RWPE2 (cell line): Measurements from ENCODE around the gene SPTB.
A peak's percentile ranks its signal among the peaks of the same experiment; 100 is the strongest.

Experiments used
- ATAC-seq: fragments of 200-7000 bp; cut with Tn5 transposase; 3 replicates; pipeline ENCODE4 v1.9.1; 2021; ENCODE audit warnings: low read depth
- DNase-seq: peaks from one replicate; pipeline ENCODE4 v3.0.0-alpha.2; 2020; ENCODE audit warnings: low spot score
- H3K27ac ChIP-seq: fragments of 450-650 bp; 2 replicates; pipeline ENCODE4 v1.5.1; 2017; ENCODE audit warnings: mild to moderate bottlenecking; ENCODE audit not compliant: poor library complexity, severe bottlenecking
- H3K27me3 ChIP-seq: fragments of 250-450 bp; sonication (Bioruptor Pico); 2 replicates; pipeline ENCODE4 v1.5.1; 2021; ENCODE audit warnings: mild to moderate bottlenecking, moderate library complexity; ENCODE audit not compliant: insufficient read depth, poor library complexity, severe bottlenecking
- H3K36me3 ChIP-seq: fragments of 250-450 bp; sonication (Bioruptor Pico); 2 replicates; pipeline ENCODE4 v1.5.1; 2020; ENCODE audit warnings: low read depth, mild to moderate bottlenecking, moderate library complexity
- H3K4me1 ChIP-seq: fragments of 250-450 bp; sonication (Bioruptor Pico); 2 replicates; pipeline ENCODE4 v1.5.1; 2021; ENCODE audit warnings: mild to moderate bottlenecking, moderate library complexity; ENCODE audit not compliant: insufficient read depth, poor library complexity, severe bottlenecking
- H3K4me3 ChIP-seq: fragments of 250-450 bp; sonication (Bioruptor Pico); 2 replicates; pipeline ENCODE4 v1.5.1; 2021; ENCODE audit warnings: mild to moderate bottlenecking, moderate library complexity; ENCODE audit not compliant: severe bottlenecking
- H3K9me3 ChIP-seq: fragments of 250-450 bp; sonication (Bioruptor Pico); 2 replicates; pipeline ENCODE4 v1.5.1; 2021; ENCODE audit warnings: mild to moderate bottlenecking, moderate library complexity; ENCODE audit not compliant: severe bottlenecking
- CTCF ChIP-seq: fragments of 450-650 bp; IDR thresholded peaks from one replicate; pipeline ENCODE4 v1.5.1; 2017; ENCODE audit warnings: mild to moderate bottlenecking, moderate library complexity; ENCODE audit not compliant: poor library complexity, severe bottlenecking

The SPTB gene

DNA sequence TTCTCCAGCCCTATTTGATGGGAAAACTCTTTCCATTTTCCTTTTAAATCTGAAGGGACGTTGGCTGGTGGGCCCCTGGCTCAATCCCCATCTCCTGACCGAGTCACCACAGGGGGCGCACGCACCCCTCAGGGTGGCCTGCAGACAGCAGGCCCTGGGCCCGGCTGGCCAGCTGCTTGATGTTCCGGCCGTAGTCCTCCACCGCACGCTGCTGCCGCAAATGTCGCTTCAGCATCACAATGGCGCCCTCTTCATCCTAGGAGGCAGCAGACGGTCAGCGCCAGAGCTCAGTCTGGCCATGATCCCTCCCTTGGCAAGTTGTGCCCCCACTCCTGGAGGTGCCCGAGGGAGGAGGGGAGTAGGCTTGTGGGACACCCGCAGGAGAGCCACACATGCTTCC lies 105.4 kb downstream of the SPTB start:
- H3K27ac ChIP-seq = no peak overlapping the region
- no peak for ATAC-seq
- TF ChIP-seq CTCF = no peak
- no peak overlapping the region for H3K4me3 ChIP-seq
- H3K9me3 ChIP-seq = no peaks in the 10 kb centered on the region
- no peaks in the 10 kb centered on the region for H3K36me3 ChIP-seq
- no peaks in the 10 kb centered on the region for H3K4me1 ChIP-seq
- DNase-seq = no peak
- no peaks in the 10 kb centered on the region for H3K27me3 ChIP-seq

DNA sequence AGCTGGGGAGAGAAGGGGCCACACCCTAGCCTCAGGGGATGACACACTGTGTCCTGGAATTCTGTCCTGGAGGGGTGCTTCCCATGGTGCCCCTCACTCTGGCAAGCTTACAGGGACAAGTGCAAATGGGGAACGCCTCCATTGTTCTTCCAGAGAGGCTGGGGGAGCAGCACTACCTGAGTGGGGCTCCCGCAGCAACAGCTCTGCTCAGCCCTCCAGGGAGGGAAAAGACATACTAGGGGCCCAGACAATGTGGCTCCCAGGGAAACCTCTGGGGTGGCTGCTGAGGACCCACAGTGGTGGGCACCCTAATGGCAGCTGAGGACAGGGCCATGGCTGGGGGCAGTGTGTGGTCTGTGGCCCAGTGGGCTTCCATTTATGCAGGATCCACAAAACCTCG lies 106.1 kb downstream of the SPTB start:
- Histone ChIP-seq H3K4me1 (no peaks in the 10 kb centered on the region), H3K27me3 (no peaks in the 10 kb centered on the region), H3K4me3 (no peak overlapping the region), H3K9me3 (no peaks in the 10 kb centered on the region), H3K36me3 (no peaks in the 10 kb centered on the region), H3K27ac (no peak overlapping the region)
- no peak for TF ChIP-seq CTCF
- ATAC-seq (no peak), DNase-seq (peak; percentile 53)

- Histone ChIP-seq H3K4me3 (no peak overlapping the region), H3K27me3 (no peaks in the 10 kb centered on the region), H3K36me3 (no peaks in the 10 kb centered on the region), H3K4me1 (no peaks in the 10 kb centered on the region), H3K27ac (no peak overlapping the region), H3K9me3 (no peaks in the 10 kb centered on the region)
- no peak for DNase-seq
- ATAC-seq = no peak
- no peak for TF ChIP-seq CTCF
Observed at GRCh38 chr14:64773046-64773445, 106.7 kb downstream of the SPTB start.

GRCh38 chr14:64772397-64772950 lies 107.2 kb downstream of the SPTB start:
- H3K36me3 ChIP-seq = no peaks in the 10 kb centered on the region
- TF ChIP-seq CTCF = no peak
- DNase-seq = peak; percentile 72
- no peak overlapping the region for H3K4me3 ChIP-seq
- no peak for ATAC-seq
- no peaks in the 10 kb centered on the region for H3K27me3 ChIP-seq
- no peaks in the 10 kb centered on the region for H3K4me1 ChIP-seq
- no peaks in the 10 kb centered on the region for H3K9me3 ChIP-seq
- no peak overlapping the region for H3K27ac ChIP-seq

DNA sequence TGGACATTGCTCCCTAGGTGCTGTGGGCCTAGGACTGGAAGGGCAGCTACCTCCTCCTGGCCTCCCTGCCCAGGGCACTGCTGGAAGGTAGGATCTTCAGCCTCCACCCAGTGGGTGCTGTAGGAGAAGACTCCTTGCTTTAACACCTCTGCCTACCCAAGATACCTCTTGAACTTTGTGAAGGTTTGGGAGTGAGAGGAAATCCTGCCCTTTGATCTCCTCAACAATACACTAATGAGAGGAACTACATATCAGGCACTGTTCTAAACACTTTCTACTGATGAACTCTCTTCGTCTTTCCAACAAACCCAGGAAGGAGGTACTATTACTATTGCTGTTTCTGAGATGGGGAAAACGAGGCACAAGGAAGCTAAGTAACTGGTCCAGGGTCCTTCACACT lies 108.5 kb downstream of the SPTB start:
- H3K36me3 ChIP-seq = no peaks in the 10 kb centered on the region
- no peak for TF ChIP-seq CTCF
- H3K27me3 ChIP-seq = no peaks in the 10 kb centered on the region
- H3K9me3 ChIP-seq = no peaks in the 10 kb centered on the region
- DNase-seq (no peak), ATAC-seq (no peak)
- peaks cover 4% of the 10 kb centered on the region for H3K4me1 ChIP-seq
- no peak overlapping the region for H3K27ac ChIP-seq
- H3K4me3 ChIP-seq = no peak overlapping the region
